Vagina (tissue), 2 donors: ENCODE data around the gene CD52.

Experiments
- POLR2A ChIP-seq, 2 donors: fragments of 450-650 bp; IDR thresholded peaks; one replicate each; pipeline ENCODE4 v1.6.1; 2017; ENCODE audit warnings: antibody characterized with exemption in 2 of 2, mild to moderate bottlenecking in 2 of 2, moderate library complexity in 2 of 2
- POLR2AphosphoS5 ChIP-seq, 2 donors: sonication (generic); formaldehyde crosslinking; IDR thresholded peaks; one replicate each; pipeline ENCODE4 v1.9.0; 2017; ENCODE audit warnings: antibody characterized with exemption in 2 of 2, mild to moderate bottlenecking in 2 of 2, low read depth in 1 of 2; ENCODE audit not compliant: insufficient read depth in 1 of 2
- TF ChIP-seq, protein P1 (sequence below), 3 experiments: fragments of 450-650 bp in 2 of 3; fragments of 200-600 bp in 1 of 3; sonication (generic) in 1 of 3; IDR thresholded peaks; one replicate each; pipeline ENCODE4 v1.5.1; 2017 to 2019; ENCODE audit warnings: antibody characterized with exemption in 3 of 3, mild to moderate bottlenecking in 2 of 3, moderate library complexity in 2 of 3

DNA sequence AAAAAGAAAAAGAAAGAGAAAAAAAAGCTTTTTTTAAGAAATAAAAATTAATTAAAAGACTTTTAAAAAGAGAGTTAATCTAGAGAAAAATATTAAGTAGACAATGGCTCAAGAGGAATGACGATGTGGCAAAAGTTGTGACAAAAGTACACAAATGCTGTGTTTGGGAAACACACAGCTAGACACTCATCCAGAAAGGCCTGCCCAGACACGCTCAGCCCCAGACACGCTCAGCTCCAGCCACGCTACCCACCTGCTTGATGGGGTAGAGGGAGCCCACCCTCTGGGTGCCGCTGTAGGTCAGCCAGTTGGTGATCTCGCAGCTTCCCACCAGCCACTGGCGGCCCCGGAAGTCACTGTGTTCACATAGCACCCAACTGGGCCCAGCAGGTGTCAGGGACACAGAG, 10.2 kb downstream of the CD52 start:
- TF ChIP-seq, protein P1, sequence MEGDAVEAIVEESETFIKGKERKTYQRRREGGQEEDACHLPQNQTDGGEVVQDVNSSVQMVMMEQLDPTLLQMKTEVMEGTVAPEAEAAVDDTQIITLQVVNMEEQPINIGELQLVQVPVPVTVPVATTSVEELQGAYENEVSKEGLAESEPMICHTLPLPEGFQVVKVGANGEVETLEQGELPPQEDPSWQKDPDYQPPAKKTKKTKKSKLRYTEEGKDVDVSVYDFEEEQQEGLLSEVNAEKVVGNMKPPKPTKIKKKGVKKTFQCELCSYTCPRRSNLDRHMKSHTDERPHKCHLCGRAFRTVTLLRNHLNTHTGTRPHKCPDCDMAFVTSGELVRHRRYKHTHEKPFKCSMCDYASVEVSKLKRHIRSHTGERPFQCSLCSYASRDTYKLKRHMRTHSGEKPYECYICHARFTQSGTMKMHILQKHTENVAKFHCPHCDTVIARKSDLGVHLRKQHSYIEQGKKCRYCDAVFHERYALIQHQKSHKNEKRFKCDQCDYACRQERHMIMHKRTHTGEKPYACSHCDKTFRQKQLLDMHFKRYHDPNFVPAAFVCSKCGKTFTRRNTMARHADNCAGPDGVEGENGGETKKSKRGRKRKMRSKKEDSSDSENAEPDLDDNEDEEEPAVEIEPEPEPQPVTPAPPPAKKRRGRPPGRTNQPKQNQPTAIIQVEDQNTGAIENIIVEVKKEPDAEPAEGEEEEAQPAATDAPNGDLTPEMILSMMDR (IDR thresholded peaks at IDR 0.05) = no peak
- no peak for TF ChIP-seq POLR2A (IDR thresholded peaks at IDR 0.05)
- TF ChIP-seq POLR2AphosphoS5 (IDR thresholded peaks at IDR 0.05; ENCODE audit: insufficient read depth in 1 of 2, low read depth in 1 of 2) = no peak
